K562 (cell line): Measurements from ENCODE around the gene HJV. TPM values are rescaled to one million over a fixed set of nuclear protein-coding genes. Genes with fewer than 3 reads are reported as not detected.

ENCODE experiments used
- C11orf30 ChIP-seq: fragments of 450-650 bp; IDR thresholded peaks from 2 replicates; pipeline ENCODE4 v1.6.1; 2016; ENCODE audit warnings: low read depth, mild to moderate bottlenecking
- CBX2 ChIP-seq: fragments of 200-600 bp; sonication (generic); IDR thresholded peaks from one replicate; pipeline ENCODE4 v1.6.1; 2012; ENCODE audit warnings: mild to moderate bottlenecking, low read length, inconsistent platforms; ENCODE audit not compliant: insufficient read depth, poor library complexity, severe bottlenecking
- CEBPB ChIP-seq: fragments of 450-650 bp; IDR thresholded peaks from 2 replicates; pipeline ENCODE4 v1.6.1; 2016; ENCODE audit warnings: missing genetic modification characterization, missing compliant biosample characterization
- DMBX1 ChIP-seq: fragments of 250-450 bp; sonication (Bioruptor Pico); IDR thresholded peaks from 2 replicates; pipeline ENCODE4 v1.8.0; 2022; ENCODE audit warnings: inconsistent platforms, mild to moderate bottlenecking, moderate library complexity, borderline replicate concordance
- FOXJ3 ChIP-seq: sonication (generic); formaldehyde crosslinking; IDR thresholded peaks from 2 replicates; pipeline ENCODE4 v1.4.0; 2020; ENCODE audit warnings: mild to moderate bottlenecking, missing genetic modification reagents
- GABPB2 ChIP-seq: fragments of 250-450 bp; sonication (Bioruptor Pico); conservative IDR thresholded peaks from 2 replicates; pipeline ENCODE4 v1.5.1; 2021; ENCODE audit warnings: mild to moderate bottlenecking
- IRF2 ChIP-seq: sonication (generic); formaldehyde crosslinking; IDR thresholded peaks from 2 replicates; pipeline ENCODE4 v1.8.1; 2022; ENCODE audit warnings: mild to moderate bottlenecking, missing genetic modification reagents
- KDM1A ChIP-seq, 2 experiments: fragments of 450-650 bp; IDR thresholded peaks; 2 replicates each; pipeline ENCODE4 v1.6.1; 2016; ENCODE audit warnings: mild to moderate bottlenecking in 2 of 2
- KLF1 ChIP-seq: fragments of 450-650 bp; IDR thresholded peaks from 2 replicates; pipeline ENCODE4 v1.6.1; 2016; ENCODE audit warnings: missing genetic modification characterization, missing compliant biosample characterization
- PHF20 ChIP-seq: fragments of 450-650 bp; IDR thresholded peaks from 2 replicates; pipeline ENCODE4 v1.6.1; 2018; ENCODE audit not compliant: partially characterized antibody
- POLR2G ChIP-seq: fragments of 200-400 bp; formaldehyde crosslinking; IDR thresholded peaks from 2 replicates; pipeline ENCODE4 v1.6.1; 2017; ENCODE audit warnings: low read depth, mild to moderate bottlenecking, antibody characterized with exemption, low read length, moderate library complexity
- SAFB ChIP-seq: fragments of 200-400 bp; formaldehyde crosslinking; IDR thresholded peaks from 2 replicates; pipeline ENCODE4 v1.6.1; 2017; ENCODE audit warnings: low read depth, low read length, borderline replicate concordance
- SNIP1 ChIP-seq: fragments of 450-650 bp; IDR thresholded peaks from 2 replicates; pipeline ENCODE4 v1.7.1; 2017; ENCODE audit warnings: low read depth, mild to moderate bottlenecking
- SRSF3 ChIP-seq: fragments of 200-400 bp; formaldehyde crosslinking; IDR thresholded peaks from 2 replicates; pipeline ENCODE4 v1.6.1; 2016; ENCODE audit warnings: mild to moderate bottlenecking, low read length, moderate library complexity; ENCODE audit not compliant: insufficient read depth
- TBL1XR1 ChIP-seq, 2 experiments: IDR thresholded peaks; 2 replicates each; pipeline ENCODE4 v1.6.1; 2012; ENCODE audit warnings: improper control_type of control experiment in 2 of 2, low read length in 2 of 2, mild to moderate bottlenecking in 1 of 2
- ZBTB7A ChIP-seq: IDR thresholded peaks from 2 replicates; pipeline ENCODE4 v1.6.1; 2011; ENCODE audit warnings: low read depth, mild to moderate bottlenecking, low read length, moderate library complexity, borderline replicate concordance; ENCODE audit not compliant: control insufficient read depth
- ZNF140 ChIP-seq: fragments of 250-450 bp; sonication (Bioruptor Pico); IDR thresholded peaks from 2 replicates; pipeline ENCODE4 v1.8.0; 2021; ENCODE audit warnings: moderate library complexity, mild to moderate bottlenecking, inconsistent platforms
- ZNF354B ChIP-seq: fragments of 250-450 bp; sonication (Bioruptor Pico); IDR thresholded peaks from 2 replicates; pipeline ENCODE4 v1.4.0; 2020
- ZNF766 ChIP-seq: fragments of 200-800 bp; sonication (Bioruptor generic); conservative IDR thresholded peaks from 2 replicates; pipeline ENCODE4 v1.6.1; 2016; ENCODE audit warnings: missing genetic modification characterization, missing compliant biosample characterization
- ZNF830 ChIP-seq: fragments of 250-450 bp; sonication (Bioruptor Pico); IDR thresholded peaks from 2 replicates; pipeline ENCODE4 v1.5.0; 2021; ENCODE audit warnings: mild to moderate bottlenecking
- polyA plus RNA-seq, 8 experiments: library from polyadenylated mRNA; depleted of rRNA in 4 of 8; stranded (reverse) in 5 of 8; unstranded in 3 of 8; fragments of >200 nt; fragmentation: Nextera tagmentation in 2 of 8; fragmentation: Illumina TruSeq in 1 of 8; extraction: Ambion mirVana in 2 of 8; extraction: Trizol in 1 of 8; gene quantifications; 2 replicates each; pipeline versions ENCODE4 v1.2.1 to v1.2.3, GENCODE V29; 2011 to 2014; ENCODE audit warnings: inconsistent platforms in 1 of 8, missing spikeins in 1 of 8
- total RNA-seq, 7 experiments: library from RNA; depleted of rRNA in 6 of 7; stranded (reverse); fragments of >200 nt in 6 of 7; fragmentation: Illumina TruSeq in 2 of 7; extraction: Trizol in 2 of 7; gene quantifications; 2 replicates each; pipeline versions ENCODE4 v1.2.1 to v1.2.3, GENCODE V29; 2011 to 2021; ENCODE audit warnings: low replicate concordance in 1 of 7
- TF ChIP-seq, protein P1 (sequence below): fragments of 450-650 bp; IDR thresholded peaks from 2 replicates; pipeline ENCODE4 v1.6.1; 2016; ENCODE audit warnings: borderline replicate concordance
- TF ChIP-seq, protein P2 (sequence below): fragments of 250-450 bp; sonication (Bioruptor Pico); IDR thresholded peaks from 2 replicates; pipeline ENCODE4 v1.4.0; 2020
- TF ChIP-seq, protein P3 (sequence below), 3 experiments: fragments of 200-800 bp in 1 of 3; fragments of 250-450 bp in 1 of 3; fragments of 450-650 bp in 1 of 3; sonication (Bioruptor Pico) in 1 of 3; sonication (Bioruptor generic) in 1 of 3; formaldehyde crosslinking in 1 of 3; IDR thresholded peaks; 2 replicates each; pipeline versions ENCODE4 v1.6.1 to v1.8.0; 2016 to 2022; ENCODE audit warnings: mild to moderate bottlenecking in 2 of 3, missing genetic modification characterization in 2 of 3, missing compliant biosample characterization in 1 of 3, moderate library complexity in 1 of 3

Gene HJV
- total and polyA plus RNA-seq, 9 of the 15 experiments (the other 6 are each of a cell fraction or from before 2014, with no cell fraction given) = 1.0 to 6.6 (median 2.4) TPM

DNA sequence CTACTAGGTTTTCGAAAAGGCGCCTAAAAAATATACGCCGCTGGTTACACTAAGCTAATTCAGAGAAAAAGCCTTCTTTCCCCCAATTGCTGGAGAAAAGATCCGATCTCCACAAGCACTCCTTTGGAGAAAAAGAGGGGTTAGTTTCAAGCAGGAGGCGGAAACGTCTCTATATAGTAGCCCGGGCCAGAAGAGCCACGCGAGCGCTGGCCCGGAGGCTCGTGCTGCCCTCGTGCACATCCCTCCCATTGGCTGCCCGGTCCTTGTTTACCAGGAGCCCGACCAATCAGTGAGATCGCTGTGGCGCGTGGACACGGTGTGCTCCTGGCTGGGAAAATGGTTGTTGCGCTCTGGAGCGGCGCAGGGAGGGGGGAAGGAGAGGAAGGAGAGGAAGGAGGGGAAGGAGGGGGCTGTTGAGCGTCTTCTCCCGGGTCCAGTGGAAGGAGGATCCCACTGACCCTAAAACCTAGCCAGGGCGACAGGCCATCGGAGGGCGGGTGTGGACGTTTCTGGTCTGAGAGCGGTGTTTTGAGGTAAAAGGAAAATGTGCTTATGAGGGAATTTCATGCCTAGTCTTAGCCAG lies 25.0 kb downstream of the HJV start, which contains the start of gene TXNIP (continued):
- 0 out of 2 replicates have a peak, but pooled peaks have one; percentile 12 for TF ChIP-seq ZBTB7A
- TF ChIP-seq, protein P1, sequence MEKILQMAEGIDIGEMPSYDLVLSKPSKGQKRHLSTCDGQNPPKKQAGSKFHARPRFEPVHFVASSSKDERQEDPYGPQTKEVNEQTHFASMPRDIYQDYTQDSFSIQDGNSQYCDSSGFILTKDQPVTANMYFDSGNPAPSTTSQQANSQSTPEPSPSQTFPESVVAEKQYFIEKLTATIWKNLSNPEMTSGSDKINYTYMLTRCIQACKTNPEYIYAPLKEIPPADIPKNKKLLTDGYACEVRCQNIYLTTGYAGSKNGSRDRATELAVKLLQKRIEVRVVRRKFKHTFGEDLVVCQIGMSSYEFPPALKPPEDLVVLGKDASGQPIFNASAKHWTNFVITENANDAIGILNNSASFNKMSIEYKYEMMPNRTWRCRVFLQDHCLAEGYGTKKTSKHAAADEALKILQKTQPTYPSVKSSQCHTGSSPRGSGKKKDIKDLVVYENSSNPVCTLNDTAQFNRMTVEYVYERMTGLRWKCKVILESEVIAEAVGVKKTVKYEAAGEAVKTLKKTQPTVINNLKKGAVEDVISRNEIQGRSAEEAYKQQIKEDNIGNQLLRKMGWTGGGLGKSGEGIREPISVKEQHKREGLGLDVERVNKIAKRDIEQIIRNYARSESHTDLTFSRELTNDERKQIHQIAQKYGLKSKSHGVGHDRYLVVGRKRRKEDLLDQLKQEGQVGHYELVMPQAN = no peak
- no peak for TF ChIP-seq KLF1 (tag)
- TF ChIP-seq, protein P2, sequence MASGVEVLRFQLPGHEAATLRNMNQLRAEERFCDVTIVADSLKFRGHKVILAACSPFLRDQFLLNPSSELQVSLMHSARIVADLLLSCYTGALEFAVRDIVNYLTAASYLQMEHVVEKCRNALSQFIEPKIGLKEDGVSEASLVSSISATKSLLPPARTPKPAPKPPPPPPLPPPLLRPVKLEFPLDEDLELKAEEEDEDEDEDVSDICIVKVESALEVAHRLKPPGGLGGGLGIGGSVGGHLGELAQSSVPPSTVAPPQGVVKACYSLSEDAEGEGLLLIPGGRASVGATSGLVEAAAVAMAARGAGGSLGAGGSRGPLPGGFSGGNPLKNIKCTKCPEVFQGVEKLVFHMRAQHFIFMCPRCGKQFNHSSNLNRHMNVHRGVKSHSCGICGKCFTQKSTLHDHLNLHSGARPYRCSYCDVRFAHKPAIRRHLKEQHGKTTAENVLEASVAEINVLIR (CRISPR knock-in tag) = no peak
- TF ChIP-seq DMBX1 (CRISPR knock-in tag) = no peak
- TF ChIP-seq, protein P3, sequence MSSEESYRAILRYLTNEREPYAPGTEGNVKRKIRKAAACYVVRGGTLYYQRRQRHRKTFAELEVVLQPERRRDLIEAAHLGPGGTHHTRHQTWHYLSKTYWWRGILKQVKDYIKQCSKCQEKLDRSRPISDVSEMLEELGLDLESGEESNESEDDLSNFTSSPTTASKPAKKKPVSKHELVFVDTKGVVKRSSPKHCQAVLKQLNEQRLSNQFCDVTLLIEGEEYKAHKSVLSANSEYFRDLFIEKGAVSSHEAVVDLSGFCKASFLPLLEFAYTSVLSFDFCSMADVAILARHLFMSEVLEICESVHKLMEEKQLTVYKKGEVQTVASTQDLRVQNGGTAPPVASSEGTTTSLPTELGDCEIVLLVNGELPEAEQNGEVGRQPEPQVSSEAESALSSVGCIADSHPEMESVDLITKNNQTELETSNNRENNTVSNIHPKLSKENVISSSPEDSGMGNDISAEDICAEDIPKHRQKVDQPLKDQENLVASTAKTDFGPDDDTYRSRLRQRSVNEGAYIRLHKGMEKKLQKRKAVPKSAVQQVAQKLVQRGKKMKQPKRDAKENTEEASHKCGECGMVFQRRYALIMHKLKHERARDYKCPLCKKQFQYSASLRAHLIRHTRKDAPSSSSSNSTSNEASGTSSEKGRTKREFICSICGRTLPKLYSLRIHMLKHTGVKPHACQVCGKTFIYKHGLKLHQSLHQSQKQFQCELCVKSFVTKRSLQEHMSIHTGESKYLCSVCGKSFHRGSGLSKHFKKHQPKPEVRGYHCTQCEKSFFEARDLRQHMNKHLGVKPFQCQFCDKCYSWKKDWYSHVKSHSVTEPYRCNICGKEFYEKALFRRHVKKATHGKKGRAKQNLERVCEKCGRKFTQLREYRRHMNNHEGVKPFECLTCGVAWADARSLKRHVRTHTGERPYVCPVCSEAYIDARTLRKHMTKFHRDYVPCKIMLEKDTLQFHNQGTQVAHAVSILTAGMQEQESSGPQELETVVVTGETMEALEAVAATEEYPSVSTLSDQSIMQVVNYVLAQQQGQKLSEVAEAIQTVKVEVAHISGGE (CRISPR knock-in tag; IDR thresholded peaks at IDR 0.05) = no peak; a peak in 1 of 6 replicates
- TF ChIP-seq CBX2 = no peak
- TF ChIP-seq ZNF830 (CRISPR knock-in tag) = no peak
- TF ChIP-seq SNIP1 = no peak
- TF ChIP-seq PHF20 = no peak
- TF ChIP-seq CEBPB (tag) = no peak
- no peak for TF ChIP-seq SRSF3
- TF ChIP-seq FOXJ3 (CRISPR knock-in tag) = no peak
- TF ChIP-seq ZNF766 = no peak; the same call in 1 of the 2 replicates
- peak; percentile 78 for TF ChIP-seq C11orf30
- no peak for TF ChIP-seq GABPB2 (CRISPR knock-in tag)
- peak in 1 of 2 experiments; percentile 84; a peak in 2 of 4 replicates for TF ChIP-seq TBL1XR1 (IDR thresholded peaks at IDR 0.05; ENCODE audit: low read length in 2 of 2)
- no peak for TF ChIP-seq SAFB
- peak; percentile 100 for TF ChIP-seq ZNF140 (CRISPR knock-in tag)
- no peak for TF ChIP-seq IRF2 (CRISPR knock-in tag)
- no peak for TF ChIP-seq ZNF354B (CRISPR knock-in tag)
- no peak for TF ChIP-seq KDM1A (IDR thresholded peaks at IDR 0.05)
- TF ChIP-seq POLR2G = peak; percentile 94
